MCF 10A (cell line): ENCODE data around the gene SLC35E1. TPM values are rescaled to one million over a fixed set of nuclear protein-coding genes. Genes with fewer than 3 reads are reported as not detected.

Experiments
- BruUV-seq: library from RNA; stranded (reverse); fragments of 400-500 nt; replicated peaks from 2 replicates; lab custom pipeline; 2021; lab: Mats Ljungman, UMichigan
- CTCF ChIA-PET: fragments of 300-600 bp; sonication (Branson Sonifier 250); formaldehyde crosslinking; extraction: SDS; loops from one replicate; lab custom pipeline; 2021; ENCODE audit warnings: antibody characterized with exemption, inconsistent platforms; lab: Yijun Ruan, JAX
- POLR2A ChIA-PET: fragments of 300-600, 350-650 bp; sonication (Branson Sonifier 250); formaldehyde crosslinking; extraction: SDS; loops from one replicate; lab custom pipeline; 2020; ENCODE audit warnings: antibody characterized with exemption, inconsistent platforms; lab: Yijun Ruan, JAX
- DNase-seq: peaks from one replicate; pipeline ENCODE4 v3.0.0-alpha.2; 2018; ENCODE audit not compliant: unreplicated experiment
- H3K27ac Mint-ChIP-seq: one replicate; pipeline ENCODE4 v1.8.0; 2022; ENCODE audit warnings: mild to moderate bottlenecking, low read depth, mixed read lengths; ENCODE audit not compliant: unreplicated experiment
- H3K27me3 Mint-ChIP-seq: one replicate; pipeline ENCODE4 v1.8.0; 2022; ENCODE audit warnings: mixed read lengths; ENCODE audit not compliant: insufficient read depth, unreplicated experiment
- H3K36me3 Mint-ChIP-seq: one replicate; pipeline ENCODE4 v1.8.0; 2022; ENCODE audit warnings: mild to moderate bottlenecking, moderate library complexity, mixed read lengths; ENCODE audit not compliant: insufficient read depth, unreplicated experiment
- H3K4me1 Mint-ChIP-seq: one replicate; pipeline ENCODE4 v1.8.0; 2022; ENCODE audit warnings: mixed read lengths; ENCODE audit not compliant: insufficient read depth, unreplicated experiment
- H3K4me3 Mint-ChIP-seq: one replicate; pipeline ENCODE4 v1.8.0; 2022; ENCODE audit warnings: mild to moderate bottlenecking, moderate library complexity, mixed read lengths; ENCODE audit not compliant: unreplicated experiment
- H3K9me3 Mint-ChIP-seq: one replicate; pipeline ENCODE4 v1.8.0; 2022; ENCODE audit warnings: mixed read lengths; ENCODE audit not compliant: unreplicated experiment
- CTCF ChIP-seq: fragments of 200-600 bp; IDR thresholded peaks from one replicate; pipeline ENCODE4 v1.8.0; 2022; ENCODE audit warnings: antibody characterized with exemption, mild to moderate bottlenecking; ENCODE audit not compliant: unreplicated experiment
- intact Hi-C: fragments of 100-400 bp; cut with micrococcal nuclease; formaldehyde crosslinking; loops from 2 replicates; pipeline ENCODE4 v1.14.1; 2022
- total RNA-seq: library from RNA; stranded (reverse); gene quantifications from 2 replicates; pipeline ENCODE4 v1.2.3, GENCODE V29; 2022

Gene SLC35E1
- total RNA-seq, 1 experiment from 2014 or later = 62.6 TPM

DNA sequence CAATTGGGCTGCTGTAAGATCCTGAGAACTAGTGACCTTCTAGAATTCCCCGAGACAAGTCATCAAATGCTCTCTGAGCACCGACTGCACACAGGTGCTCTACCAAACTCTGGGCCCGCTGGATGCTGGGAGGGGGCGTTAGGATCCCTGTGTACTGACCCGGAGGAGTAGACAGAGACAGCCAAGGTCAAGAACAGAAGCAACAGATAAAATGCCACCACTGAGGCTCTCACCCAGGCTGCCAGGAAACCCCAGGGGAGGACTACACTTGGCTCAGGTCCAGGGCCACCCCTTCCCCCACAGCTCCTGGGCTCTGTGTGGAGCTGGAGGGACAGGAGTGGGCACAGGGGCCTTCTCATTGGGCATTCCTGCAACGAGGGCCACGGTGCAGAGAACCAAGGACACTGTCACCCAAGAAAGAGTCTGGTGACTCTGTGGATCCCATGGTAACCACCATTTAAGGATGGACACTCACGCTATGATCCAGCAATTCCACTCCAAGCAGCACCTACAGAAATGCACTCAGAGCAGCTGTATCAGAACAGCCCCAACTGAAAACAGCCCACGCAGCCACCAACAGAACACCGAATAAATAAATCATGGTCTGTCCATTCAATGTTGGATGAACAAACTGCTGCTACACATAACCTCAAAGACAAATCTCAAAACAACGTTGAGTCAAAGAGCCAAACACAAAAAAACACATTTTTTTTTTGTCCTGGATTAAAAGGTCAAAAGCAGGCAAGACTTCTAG lies 16.8 kb upstream of the SLC35E1 start:
- no peaks in the 10 kb centered on the region for H3K27me3 Mint-ChIP-seq
- H3K9me3 Mint-ChIP-seq = no peaks in the 10 kb centered on the region
- H3K4me3 Mint-ChIP-seq = no peak overlapping the region
- peaks cover 4% of the 10 kb centered on the region for H3K36me3 Mint-ChIP-seq
- ChIA-PET POLR2A (interaction anchor here (1.8 kb wide), 1 partner anchor 38 kb away, joined by 8 read pairs; no protein-coding TSS in a partner anchor), CTCF (no interaction called here)
- DNase-seq = no peak
- TF ChIP-seq CTCF = no peak
- peaks cover 27% of the 10 kb centered on the region for H3K4me1 Mint-ChIP-seq
- intact Hi-C loops = no loop called here
- no TSS peak for BruUV-seq
- no peak overlapping the region for H3K27ac Mint-ChIP-seq

- POLR2A ChIA-PET = interaction anchor here (0.9 kb wide), 1 partner anchor 9 kb away, joined by 3 read pairs; no protein-coding TSS in a partner anchor
Observed at GRCh38 chr19:16587833-16588823, 15.9 kb upstream of the SLC35E1 start.

DNA sequence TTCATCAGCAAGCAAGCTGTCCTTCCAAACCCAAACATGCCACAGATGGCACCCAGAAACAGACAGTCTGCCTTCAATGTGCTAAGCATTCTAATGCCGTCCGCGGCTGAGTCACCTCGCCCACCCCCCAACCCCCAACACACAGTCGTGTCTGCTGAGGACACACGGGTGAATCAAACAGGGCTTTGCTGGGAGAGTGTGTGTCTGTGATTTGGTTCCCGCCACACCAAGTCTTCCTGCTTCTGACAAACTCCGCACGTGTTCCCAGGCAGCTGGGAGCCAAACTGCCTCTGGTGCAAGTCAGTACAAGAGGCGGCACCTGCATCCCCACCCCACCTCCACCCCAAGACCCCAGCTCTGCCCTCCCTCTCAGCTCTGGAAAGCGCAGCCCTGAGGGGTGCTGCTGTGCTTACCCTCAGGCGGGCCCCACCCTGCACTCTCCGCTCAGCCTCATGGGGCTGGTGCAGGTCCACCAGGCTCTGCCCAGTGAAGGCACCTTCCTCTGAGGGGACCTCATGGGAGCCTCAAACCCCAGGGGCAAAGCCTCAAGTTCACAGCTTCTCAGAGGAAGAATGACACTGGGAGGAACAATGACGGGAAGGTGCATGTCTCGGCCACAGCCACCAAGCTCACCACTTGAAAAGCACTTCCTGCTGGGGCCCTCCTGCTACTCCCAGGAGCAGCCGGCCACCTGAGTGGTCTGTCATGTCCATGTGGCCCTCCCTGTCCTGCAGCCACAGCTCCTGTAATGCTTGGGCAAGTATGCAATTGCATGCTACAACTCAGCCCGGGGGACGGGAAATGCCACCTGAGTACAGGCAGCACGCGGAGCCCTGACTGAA lies 15.0 kb upstream of the SLC35E1 start:
- H3K27ac Mint-ChIP-seq = no peak overlapping the region
- no peak for TF ChIP-seq CTCF
- ChIA-PET CTCF (interaction anchor here (0.6 to 1.0 kb wide), 3 partner anchors 8 to 443 kb away, joined by 3 read pairs; partner anchors contain the start of gene SLC35E1), POLR2A (interaction anchor here (0.7 to 0.9 kb wide), 2 partner anchors 8 to 30 kb away, joined by 3 read pairs; no protein-coding TSS in a partner anchor)
- no peaks in the 10 kb centered on the region for H3K9me3 Mint-ChIP-seq
- no peak overlapping the region for H3K4me3 Mint-ChIP-seq
- no peaks in the 10 kb centered on the region for H3K27me3 Mint-ChIP-seq
- intact Hi-C loops = no loop called here
- no peak for DNase-seq
- H3K36me3 Mint-ChIP-seq = peaks cover 4% of the 10 kb centered on the region
- no TSS peak for BruUV-seq
- peaks cover 26% of the 10 kb centered on the region for H3K4me1 Mint-ChIP-seq

More at GRCh38 chr19:16587833-16588823, 15.9 kb upstream of the SLC35E1 start:
- TF ChIP-seq CTCF = no peak
- H3K27ac Mint-ChIP-seq = no peak overlapping the region
- peaks cover 4% of the 10 kb centered on the region for H3K36me3 Mint-ChIP-seq
- H3K4me1 Mint-ChIP-seq = peaks cover 22% of the 10 kb centered on the region
- no peak overlapping the region for H3K4me3 Mint-ChIP-seq
- DNase-seq = no peak
- H3K9me3 Mint-ChIP-seq = no peaks in the 10 kb centered on the region
- H3K27me3 Mint-ChIP-seq = no peaks in the 10 kb centered on the region
- no TSS peak for BruUV-seq
- CTCF ChIA-PET = interaction anchor here (0.6 to 1.0 kb wide), 3 partner anchors 9 to 442 kb away, joined by 3 read pairs; partner anchors contain the start of gene SLC35E1
- intact Hi-C loops = no loop called here
